ENCODE data around the gene TSC22D2. TPM values are rescaled to one million over a fixed set of nuclear protein-coding genes. Genes with fewer than 3 reads are reported as not detected.
A peak's percentile ranks its signal among the peaks of the same experiment; 100 is the strongest.

The TSC22D2 gene
- total RNA-seq, 4 donors from 2014 or later = 8.5 to 20.0 (median 15.2) TPM

DNA sequence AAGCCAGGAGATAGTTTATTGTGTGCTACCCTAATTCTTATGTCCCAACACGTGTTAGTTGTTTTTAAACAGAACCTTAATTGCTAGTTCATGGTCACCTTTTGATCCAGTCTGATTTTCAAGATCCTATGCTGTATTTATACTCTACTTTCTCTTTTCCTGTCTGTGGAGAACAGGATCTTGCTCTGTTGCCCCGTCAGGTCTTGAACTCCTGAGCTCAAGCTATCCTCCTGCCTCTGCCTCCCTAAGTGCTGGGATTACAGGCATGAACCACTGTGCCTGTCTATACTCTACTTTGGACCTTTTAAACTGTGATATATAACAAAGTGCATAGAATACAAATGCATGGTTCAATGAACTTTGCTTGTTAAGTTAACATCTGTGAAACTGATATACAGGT is 44.7 kb upstream of the TSC22D2 start:
- no peak for DNase-seq
- peak overlapping the region; percentile 59 to 84 (median 74) for H3K27ac ChIP-seq
- intact Hi-C loops (cut with DNase I) = no loop called here
- H3K36me3 ChIP-seq = no peaks in the 10 kb centered on the region
- H3K4me1 ChIP-seq = peaks cover 0 to 15% (median 0%) of the 10 kb centered on the region in 3 donors
- 82 to 83% methylated on average over 2 of the region's 2 CpGs for WGBS, 2 donors
- no peak for TF ChIP-seq POLR2A (IDR thresholded peaks at IDR 0.05)
- TF ChIP-seq, protein P1, sequence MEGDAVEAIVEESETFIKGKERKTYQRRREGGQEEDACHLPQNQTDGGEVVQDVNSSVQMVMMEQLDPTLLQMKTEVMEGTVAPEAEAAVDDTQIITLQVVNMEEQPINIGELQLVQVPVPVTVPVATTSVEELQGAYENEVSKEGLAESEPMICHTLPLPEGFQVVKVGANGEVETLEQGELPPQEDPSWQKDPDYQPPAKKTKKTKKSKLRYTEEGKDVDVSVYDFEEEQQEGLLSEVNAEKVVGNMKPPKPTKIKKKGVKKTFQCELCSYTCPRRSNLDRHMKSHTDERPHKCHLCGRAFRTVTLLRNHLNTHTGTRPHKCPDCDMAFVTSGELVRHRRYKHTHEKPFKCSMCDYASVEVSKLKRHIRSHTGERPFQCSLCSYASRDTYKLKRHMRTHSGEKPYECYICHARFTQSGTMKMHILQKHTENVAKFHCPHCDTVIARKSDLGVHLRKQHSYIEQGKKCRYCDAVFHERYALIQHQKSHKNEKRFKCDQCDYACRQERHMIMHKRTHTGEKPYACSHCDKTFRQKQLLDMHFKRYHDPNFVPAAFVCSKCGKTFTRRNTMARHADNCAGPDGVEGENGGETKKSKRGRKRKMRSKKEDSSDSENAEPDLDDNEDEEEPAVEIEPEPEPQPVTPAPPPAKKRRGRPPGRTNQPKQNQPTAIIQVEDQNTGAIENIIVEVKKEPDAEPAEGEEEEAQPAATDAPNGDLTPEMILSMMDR (IDR thresholded peaks at IDR 0.05) = no peak
- H3K9me3 ChIP-seq = no peaks in the 10 kb centered on the region
- no peak overlapping the region for H3K4me3 ChIP-seq
- no peaks in the 10 kb centered on the region for H3K27me3 ChIP-seq

GRCh38 chr3:150365132-150365604 is 42.9 kb upstream of the TSC22D2 start:
- Histone ChIP-seq H3K27ac (peak overlapping the region in 1 of 4 donors; percentile 18), H3K4me3 (no peak overlapping the region), H3K27me3 (no peaks in the 10 kb centered on the region), H3K9me3 (no peaks in the 10 kb centered on the region), H3K36me3 (no peaks in the 10 kb centered on the region), H3K4me1 (peaks cover 0 to 31% (median 8%) of the 10 kb centered on the region in 3 donors)
- DNase-seq = no peak
- TF ChIP-seq, protein P1 (IDR thresholded peaks at IDR 0.05) = no peak
- no peak for TF ChIP-seq POLR2A (IDR thresholded peaks at IDR 0.05)
- intact Hi-C loops (cut with DNase I) = no loop called here
- WGBS, 2 donors = 46 to 65% methylated on average over 4 to 5 of the region's 5 CpGs

GRCh38 chr3:150367757-150368156 is 40.3 kb upstream of the TSC22D2 start:
- DNase-seq = no peak
- intact Hi-C loops (cut with DNase I) = no loop called here
- no peak for TF ChIP-seq POLR2A (IDR thresholded peaks at IDR 0.05)
- TF ChIP-seq, protein P1 (IDR thresholded peaks at IDR 0.05) = no peak

GRCh38 chr3:150370122-150370602 is 37.9 kb upstream of the TSC22D2 start:
- peak overlapping the region in 2 of 4 donors; percentile 6 to 44 for H3K4me3 ChIP-seq
- TF ChIP-seq, protein P1 (IDR thresholded peaks at IDR 0.05) = peak in 2 of 6 experiments; percentile 5 to 31
- no peak for TF ChIP-seq POLR2A (IDR thresholded peaks at IDR 0.05)
- H3K4me1 ChIP-seq = peaks cover 0 to 41% (median 15%) of the 10 kb centered on the region in 3 donors
- peak overlapping the region; percentile 47 to 87 (median 82) for H3K27ac ChIP-seq
- H3K9me3 ChIP-seq = no peaks in the 10 kb centered on the region
- no peak for DNase-seq
- no peaks in the 10 kb centered on the region for H3K27me3 ChIP-seq
- 36 to 37% methylated on average over 4 of the region's 4 CpGs for WGBS, 2 donors
- intact Hi-C loops (cut with DNase I) = no loop called here
- no peaks in the 10 kb centered on the region for H3K36me3 ChIP-seq

More at GRCh38 chr3:150367757-150368156, 40.3 kb upstream of the TSC22D2 start:
- Histone ChIP-seq H3K4me1 (peaks cover 0 to 48% (median 15%) of the 10 kb centered on the region in 3 donors), H3K9me3 (no peaks in the 10 kb centered on the region), H3K36me3 (no peaks in the 10 kb centered on the region), H3K4me3 (no peak overlapping the region), H3K27ac (no peak overlapping the region), H3K27me3 (no peaks in the 10 kb centered on the region)

GRCh38 chr3:150370999-150371398 is 37.1 kb upstream of the TSC22D2 start:
- TF ChIP-seq POLR2A (IDR thresholded peaks at IDR 0.05) = no peak
- TF ChIP-seq, protein P1 (IDR thresholded peaks at IDR 0.05) = no peak
- Histone ChIP-seq H3K9me3 (no peaks in the 10 kb centered on the region), H3K36me3 (no peaks in the 10 kb centered on the region), H3K4me3 (no peak overlapping the region), H3K27ac (peak overlapping the region; percentile 66 to 87 (median 82)), H3K4me1 (peaks cover 0 to 41% (median 15%) of the 10 kb centered on the region in 3 donors), H3K27me3 (no peaks in the 10 kb centered on the region)
- WGBS, 2 donors = 64 to 68% methylated on average over 1 of the region's 1 CpG
- no peak for DNase-seq
- intact Hi-C loops (cut with DNase I) = no loop called here
